ENCODE results near the gene KANSL2.

DNA sequence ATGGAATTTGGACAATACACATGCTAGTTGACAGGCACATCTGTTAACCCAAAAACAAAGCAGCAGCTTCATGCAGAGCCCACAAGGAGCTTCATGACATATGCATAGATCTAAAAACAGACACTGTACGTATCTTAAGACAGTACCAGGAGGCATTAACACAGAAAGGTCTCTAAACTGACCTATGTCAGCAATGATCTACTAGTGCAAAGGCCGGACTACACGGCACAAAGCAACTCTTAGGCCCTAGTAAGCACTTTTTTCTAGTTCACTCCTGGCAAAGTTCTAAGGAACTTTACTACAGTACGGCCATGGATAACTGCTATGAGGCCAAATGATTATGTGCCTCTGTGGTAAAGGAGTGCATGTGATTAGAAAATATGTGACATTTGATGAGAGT lies 8.4 kb upstream of the KANSL2 start:
- TF ChIP-seq FOXM1 (IDR thresholded peaks at IDR 0.05; ENCODE audit: borderline replicate concordance) = no peak
- TF ChIP-seq BHLHE40 (IDR thresholded peaks at IDR 0.05; ENCODE audit: borderline replicate concordance) = no peak
- TF ChIP-seq LEF1 (IDR thresholded peaks at IDR 0.05; ENCODE audit: borderline replicate concordance) = no peak
- no peak for TF ChIP-seq SP1 (IDR thresholded peaks at IDR 0.05)
- no peak for TF ChIP-seq HDGF (IDR thresholded peaks at IDR 0.05; ENCODE audit: borderline replicate concordance)
- TF ChIP-seq FOXK2 (IDR thresholded peaks at IDR 0.05) = no peak
- no peak for TF ChIP-seq CTBP1 (IDR thresholded peaks at IDR 0.05; ENCODE audit: borderline replicate concordance)
- TF ChIP-seq ZNF384 (IDR thresholded peaks at IDR 0.05) = no peak
- TF ChIP-seq SUZ12 (IDR thresholded peaks at IDR 0.05) = no peak
- no peak for TF ChIP-seq TARDBP (IDR thresholded peaks at IDR 0.05)
- no peak for TF ChIP-seq ELF4 (IDR thresholded peaks at IDR 0.05)
- no peak for TF ChIP-seq L3MBTL2 (conservative IDR thresholded peaks at IDR 0.05)
- no peak for TF ChIP-seq ARNT (IDR thresholded peaks at IDR 0.05)
- TF ChIP-seq PKNOX1 (IDR thresholded peaks at IDR 0.05) = no peak
